ENCODE measurements around the gene RAD51.

RAD51 gene

GRCh38 chr15:40696228-40696627, 1.3 kb downstream of the RAD51 start:
- Mint-ChIP-seq H3K9me3 (no peaks in the 10 kb centered on the region), H3K27ac (no peak overlapping the region), H3K4me1 (peaks cover 14% of the 10 kb centered on the region), H3K27me3 (no peaks in the 10 kb centered on the region), H3K36me3 (no peaks in the 10 kb centered on the region), H3K4me3 (peak overlapping the region; percentile 98)

DNA sequence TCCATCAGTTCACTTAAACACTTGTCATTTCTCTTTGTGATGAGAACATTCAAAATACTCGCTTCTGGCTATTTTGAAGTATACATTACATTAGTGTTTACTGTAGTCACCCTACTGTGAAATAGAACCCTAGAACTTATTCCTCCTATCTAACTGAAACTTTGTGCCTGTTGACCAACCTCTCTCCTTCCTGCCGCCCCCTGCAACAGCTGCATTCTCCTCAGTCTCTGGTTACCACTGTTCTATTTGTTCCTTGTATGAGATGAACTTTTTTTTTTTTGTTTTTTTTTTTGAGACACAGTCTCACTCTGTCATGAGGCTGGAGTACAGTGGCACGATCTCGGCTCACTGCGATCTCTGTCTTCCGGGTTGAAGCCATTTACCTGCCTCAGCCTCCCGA, 2.9 kb downstream of the RAD51 start:
- H3K27me3 Mint-ChIP-seq = no peaks in the 10 kb centered on the region
- H3K36me3 Mint-ChIP-seq = peaks cover 2% of the 10 kb centered on the region
- no peak overlapping the region for H3K4me3 Mint-ChIP-seq
- no peaks in the 10 kb centered on the region for H3K9me3 Mint-ChIP-seq
- no peak overlapping the region for H3K27ac Mint-ChIP-seq
- H3K4me1 Mint-ChIP-seq = peaks cover 14% of the 10 kb centered on the region

- Mint-ChIP-seq H3K9me3 (no peaks in the 10 kb centered on the region), H3K36me3 (peaks cover 2% of the 10 kb centered on the region), H3K4me3 (no peak overlapping the region), H3K4me1 (no peaks in the 10 kb centered on the region), H3K27me3 (no peaks in the 10 kb centered on the region), H3K27ac (peak overlapping the region; percentile 18)
These were observed 7.1 kb downstream of the RAD51 start for GRCh38 chr15:40702077-40702476.

- Mint-ChIP-seq H3K9me3 (no peaks in the 10 kb centered on the region), H3K4me1 (no peaks in the 10 kb centered on the region), H3K27ac (no peak overlapping the region), H3K36me3 (peaks cover 2% of the 10 kb centered on the region), H3K27me3 (no peaks in the 10 kb centered on the region), H3K4me3 (no peak overlapping the region)
These were observed 11.1 kb downstream of the RAD51 start for GRCh38 chr15:40706121-40706520.

GRCh38 chr15:40714144-40714543, 19.2 kb downstream of the RAD51 start:
- Mint-ChIP-seq H3K4me1 (no peaks in the 10 kb centered on the region), H3K9me3 (no peaks in the 10 kb centered on the region), H3K27me3 (no peaks in the 10 kb centered on the region), H3K36me3 (peaks cover 2% of the 10 kb centered on the region), H3K27ac (no peak overlapping the region), H3K4me3 (no peak overlapping the region)

- Mint-ChIP-seq H3K4me1 (no peaks in the 10 kb centered on the region), H3K27me3 (no peaks in the 10 kb centered on the region), H3K9me3 (no peaks in the 10 kb centered on the region), H3K4me3 (no peak overlapping the region), H3K36me3 (peaks cover 2% of the 10 kb centered on the region), H3K27ac (no peak overlapping the region)
These were observed 21.2 kb downstream of the RAD51 start for GRCh38 chr15:40716165-40716564.

- H3K9me3 Mint-ChIP-seq = no peaks in the 10 kb centered on the region
- peaks cover 13% of the 10 kb centered on the region for H3K4me1 Mint-ChIP-seq
- no peak overlapping the region for H3K27ac Mint-ChIP-seq
- no peaks in the 10 kb centered on the region for H3K27me3 Mint-ChIP-seq
- no peak overlapping the region for H3K4me3 Mint-ChIP-seq
- no peaks in the 10 kb centered on the region for H3K36me3 Mint-ChIP-seq
These were observed 26.7 kb downstream of the RAD51 start for GRCh38 chr15:40721701-40722100.

DNA sequence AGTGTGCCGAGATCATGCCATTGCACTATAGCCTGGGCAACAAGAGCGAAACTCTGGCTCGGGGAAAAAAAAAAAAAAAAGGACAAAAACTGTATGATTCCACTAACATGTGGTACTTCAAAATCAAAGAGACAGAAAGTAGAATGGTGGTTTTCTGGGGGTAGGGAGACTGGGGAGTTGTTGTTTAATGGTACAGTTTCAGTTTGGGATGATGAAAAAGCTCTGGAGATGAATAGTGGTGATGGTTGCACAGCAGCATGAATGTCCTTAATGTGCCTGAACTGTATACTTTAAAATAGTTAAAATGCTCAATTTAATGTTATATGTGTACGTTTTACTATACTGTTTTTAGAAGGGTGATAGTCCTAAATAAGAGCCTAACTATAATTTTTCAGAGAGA, 27.4 kb downstream of the RAD51 start:
- Mint-ChIP-seq H3K27me3 (no peaks in the 10 kb centered on the region), H3K4me3 (no peak overlapping the region), H3K36me3 (no peaks in the 10 kb centered on the region), H3K9me3 (no peaks in the 10 kb centered on the region), H3K27ac (no peak overlapping the region), H3K4me1 (peaks cover 13% of the 10 kb centered on the region)

- H3K36me3 Mint-ChIP-seq = no peaks in the 10 kb centered on the region
- no peaks in the 10 kb centered on the region for H3K9me3 Mint-ChIP-seq
- peaks cover 13% of the 10 kb centered on the region for H3K4me1 Mint-ChIP-seq
- H3K4me3 Mint-ChIP-seq = no peak overlapping the region
- no peaks in the 10 kb centered on the region for H3K27me3 Mint-ChIP-seq
- no peak overlapping the region for H3K27ac Mint-ChIP-seq
These were observed 28.0 kb downstream of the RAD51 start for GRCh38 chr15:40722934-40723333.

DNA sequence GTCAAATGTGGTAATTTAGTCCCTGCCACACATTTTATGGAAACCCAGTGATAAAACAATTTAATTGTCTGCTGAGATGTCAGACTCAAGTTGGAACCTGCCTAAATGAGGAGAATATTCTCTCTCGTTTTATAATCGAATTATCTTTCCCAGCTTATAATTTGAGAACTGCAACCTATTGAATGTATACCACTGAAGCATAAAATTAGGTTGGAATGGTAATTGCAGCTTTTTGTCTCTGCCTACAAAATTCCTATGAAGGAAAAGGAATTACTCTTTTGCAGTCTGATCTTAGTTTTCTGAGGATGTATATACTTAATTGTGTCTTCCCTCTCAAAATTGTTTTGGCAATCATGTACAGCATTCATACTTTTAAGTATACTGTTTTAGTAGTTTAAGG, 28.9 kb downstream of the RAD51 start:
- Mint-ChIP-seq H3K9me3 (no peaks in the 10 kb centered on the region), H3K27me3 (no peaks in the 10 kb centered on the region), H3K4me1 (peaks cover 13% of the 10 kb centered on the region), H3K36me3 (no peaks in the 10 kb centered on the region), H3K4me3 (no peak overlapping the region), H3K27ac (no peak overlapping the region)

- Mint-ChIP-seq H3K27ac (no peak overlapping the region), H3K9me3 (no peaks in the 10 kb centered on the region)
These were observed 36.1 kb downstream of the RAD51 start for GRCh38 chr15:40731034-40731433.

GRCh38 chr15:40736575-40736974, 41.6 kb downstream of the RAD51 start:
- H3K4me3 Mint-ChIP-seq = no peak overlapping the region
- H3K36me3 Mint-ChIP-seq = peaks cover 7% of the 10 kb centered on the region
- H3K9me3 Mint-ChIP-seq = no peaks in the 10 kb centered on the region
- H3K27me3 Mint-ChIP-seq = no peaks in the 10 kb centered on the region
- no peak overlapping the region for H3K27ac Mint-ChIP-seq
- no peaks in the 10 kb centered on the region for H3K4me1 Mint-ChIP-seq

More at GRCh38 chr15:40731034-40731433, 36.1 kb downstream of the RAD51 start:
- H3K4me3 Mint-ChIP-seq = no peak overlapping the region
- no peaks in the 10 kb centered on the region for H3K4me1 Mint-ChIP-seq
- no peaks in the 10 kb centered on the region for H3K27me3 Mint-ChIP-seq
- no peaks in the 10 kb centered on the region for H3K36me3 Mint-ChIP-seq

- Mint-ChIP-seq H3K4me3 (no peak overlapping the region), H3K9me3 (no peaks in the 10 kb centered on the region), H3K27ac (no peak overlapping the region), H3K27me3 (no peaks in the 10 kb centered on the region), H3K36me3 (peaks cover 7% of the 10 kb centered on the region), H3K4me1 (no peaks in the 10 kb centered on the region)
These were observed 42.1 kb downstream of the RAD51 start for GRCh38 chr15:40737048-40737447.

DNA sequence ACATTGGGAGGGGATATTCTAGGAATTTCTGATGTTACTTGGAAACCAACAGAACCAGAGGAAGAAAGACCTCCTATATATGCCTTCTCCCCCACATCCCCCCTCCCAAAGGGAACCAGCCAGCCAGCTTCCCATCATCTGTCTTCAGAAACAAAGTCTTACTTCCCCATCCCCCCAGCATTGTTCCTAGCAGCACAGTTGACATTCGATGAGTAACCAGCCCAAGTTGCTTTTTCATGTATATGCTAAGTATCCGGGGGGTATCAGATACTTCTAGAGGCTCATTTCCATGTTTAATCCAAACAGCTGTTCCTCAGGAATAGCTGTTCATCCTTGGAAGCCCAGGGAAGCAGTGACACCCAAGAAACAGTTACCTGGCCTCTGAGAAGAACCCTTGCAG, 44.1 kb downstream of the RAD51 start:
- Mint-ChIP-seq H3K9me3 (no peaks in the 10 kb centered on the region), H3K4me1 (peaks cover 6% of the 10 kb centered on the region), H3K27me3 (no peaks in the 10 kb centered on the region), H3K27ac (no peak overlapping the region), H3K36me3 (peaks cover 10% of the 10 kb centered on the region), H3K4me3 (no peak overlapping the region)

DNA sequence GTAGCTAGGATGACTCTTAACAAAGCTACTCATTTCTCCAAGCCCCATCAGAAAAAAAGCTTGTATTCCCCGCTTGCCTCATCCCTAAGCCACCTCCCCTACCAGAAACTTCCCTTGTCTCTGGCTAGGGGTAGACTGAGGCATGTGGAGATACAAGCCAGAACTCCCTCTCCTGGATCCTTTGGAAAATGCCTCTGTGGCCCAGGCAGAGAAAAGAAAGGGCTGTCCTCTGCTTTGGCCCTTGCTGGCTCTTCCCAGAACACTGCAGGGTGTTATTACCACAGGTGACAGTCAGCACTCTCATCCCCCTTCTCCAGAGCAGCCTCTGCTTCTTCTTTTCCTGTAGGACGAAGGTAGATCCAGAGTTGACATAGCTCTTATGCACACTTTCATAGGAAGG, 44.9 kb downstream of the RAD51 start:
- Mint-ChIP-seq H3K9me3 (no peaks in the 10 kb centered on the region), H3K4me1 (peaks cover 10% of the 10 kb centered on the region), H3K27ac (no peak overlapping the region), H3K27me3 (no peaks in the 10 kb centered on the region), H3K36me3 (peaks cover 10% of the 10 kb centered on the region), H3K4me3 (no peak overlapping the region)

DNA sequence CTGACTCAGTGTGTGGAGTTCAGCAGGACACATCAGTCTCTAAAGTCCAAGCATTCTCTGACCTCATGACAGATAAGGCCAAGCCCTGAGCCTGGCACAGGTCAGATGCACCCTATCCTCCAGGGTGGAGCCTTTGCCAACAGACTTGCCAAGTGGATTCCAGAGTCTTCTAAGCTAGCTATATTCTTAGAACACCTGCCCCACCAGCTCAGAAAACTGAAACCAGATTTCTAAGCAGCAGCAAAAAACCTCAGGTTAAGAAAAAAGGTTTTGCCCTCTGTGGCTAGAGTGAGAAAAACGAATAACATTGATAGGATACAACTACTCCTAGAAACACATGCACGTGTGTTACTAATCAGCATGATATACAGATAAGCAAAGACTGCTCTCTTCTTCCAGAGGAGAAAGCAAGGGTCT, 48.5 kb downstream of the RAD51 start:
- Mint-ChIP-seq H3K4me3 (no peak overlapping the region), H3K36me3 (peaks cover 12% of the 10 kb centered on the region), H3K27ac (peak overlapping the region; percentile 51)

More for the DNA sequence above, 48.5 kb downstream of the RAD51 start:
- Mint-ChIP-seq H3K9me3 (no peaks in the 10 kb centered on the region), H3K27me3 (no peaks in the 10 kb centered on the region), H3K4me1 (peaks cover 13% of the 10 kb centered on the region)

Measured in activated naive CD4-positive, alpha-beta T cell treated with anti-CD3 and anti-CD28 coated beads, Interleukin-2, amount 50 U/mL, for 24 hours (primary cell).